Ishikawa (cell line): ENCODE measurements around the gene TECPR2.

Source experiments
- CEBPB ChIP-seq: IDR thresholded peaks from 2 replicates; pipeline ENCODE4 v1.6.1; 2012
- CREB1 ChIP-seq: IDR thresholded peaks from 2 replicates; pipeline ENCODE4 v1.6.1; 2012; ENCODE audit warnings: low read depth
- EGR1 ChIP-seq: IDR thresholded peaks from 2 replicates; pipeline ENCODE4 v1.6.1; 2012
- EP300 ChIP-seq: IDR thresholded peaks from 2 replicates; pipeline ENCODE4 v1.6.1; 2012; ENCODE audit warnings: borderline replicate concordance
- FOXM1 ChIP-seq: IDR thresholded peaks from 2 replicates; pipeline ENCODE4 v1.6.1; 2012; ENCODE audit warnings: low read depth, borderline replicate concordance
- MAX ChIP-seq: IDR thresholded peaks from 2 replicates; pipeline ENCODE4 v1.6.1; 2012
- NFIC ChIP-seq: IDR thresholded peaks from 2 replicates; pipeline ENCODE4 v1.6.1; 2012
- RAD21 ChIP-seq: IDR thresholded peaks from 2 replicates; pipeline ENCODE4 v1.6.1; 2012; ENCODE audit warnings: low read depth
- REST ChIP-seq: IDR thresholded peaks from 2 replicates; pipeline ENCODE4 v1.6.1; 2012; ENCODE audit warnings: low read depth, mild to moderate bottlenecking
- TAF1 ChIP-seq: IDR thresholded peaks from 2 replicates; pipeline ENCODE4 v1.6.1; 2012; ENCODE audit warnings: low read depth, mild to moderate bottlenecking
- TCF12 ChIP-seq: IDR thresholded peaks from 2 replicates; pipeline ENCODE4 v1.6.1; 2012; ENCODE audit warnings: low read depth
- TEAD4 ChIP-seq: IDR thresholded peaks from 2 replicates; pipeline ENCODE4 v1.6.1; 2012
- USF1 ChIP-seq: IDR thresholded peaks from 2 replicates; pipeline ENCODE4 v1.6.1; 2012
- YY1 ChIP-seq: IDR thresholded peaks from 2 replicates; pipeline ENCODE4 v1.6.1; 2012; ENCODE audit warnings: low read depth
- ZBTB7A ChIP-seq: IDR thresholded peaks from 2 replicates; pipeline ENCODE4 v1.6.1; 2012; ENCODE audit warnings: low read depth

Gene TECPR2

GRCh38 chr14:102509746-102510615 lies 147.2 kb downstream of the TECPR2 start, which contains the start of gene ANKRD9:
TSS of gene ANKRD9 (minus strand) at chr14:102509776. CDS start at chr14:102507889, 1,887 bp downstream.
- TF ChIP-seq TAF1 (no peak), REST (no peak), YY1 (no peak), MAX (no peak; the same call in 1 of the 2 replicates), CREB1 (peak; percentile 43; the same call in 1 of the 2 replicates), EP300 (no peak), FOXM1 (no peak), RAD21 (no peak), TEAD4 (no peak), NFIC (no peak), ZBTB7A (peak; percentile 95), USF1 (no peak), EGR1 (peak; percentile 49), TCF12 (no peak), CEBPB (no peak)

GRCh38 chr14:102510616-102511520 lies 148.1 kb downstream of the TECPR2 start:
- TF ChIP-seq MAX = 0 out of 2 replicates have a peak, but pooled peaks have one; percentile 23
- TF ChIP-seq FOXM1 = no peak

- TF ChIP-seq RAD21 = no peak
- no peak for TF ChIP-seq USF1
- TF ChIP-seq REST = no peak
- TF ChIP-seq EP300 = no peak
- TF ChIP-seq CREB1 = no peak
- TF ChIP-seq EGR1 = no peak
- TF ChIP-seq ZBTB7A = no peak
- no peak for TF ChIP-seq TEAD4
- no peak for TF ChIP-seq FOXM1
- TF ChIP-seq TCF12 = no peak
- TF ChIP-seq NFIC = no peak
- TF ChIP-seq YY1 = no peak
- TF ChIP-seq CEBPB = no peak
- no peak for TF ChIP-seq MAX
- TF ChIP-seq TAF1 = no peak
Observed at GRCh38 chr14:102511538-102511937, 148.8 kb downstream of the TECPR2 start.

GRCh38 chr14:102512793-102513300 lies 150.1 kb downstream of the TECPR2 start:
- TF ChIP-seq CEBPB (no peak), NFIC (no peak), REST (no peak), YY1 (no peak), TAF1 (no peak), CREB1 (no peak), FOXM1 (no peak)
